Posterior vena cava (tissue), 2 donors: ENCODE measurements around the gene MGAT3. TPM values are rescaled to one million over a fixed set of nuclear protein-coding genes. Genes with fewer than 3 reads are reported as not detected.

ENCODE experiments used
- DNase-seq: peaks from one replicate; pipeline ENCODE4 v3.0.0-alpha.2; 2020; ENCODE audit warnings: low spot score
- intact Hi-C, 2 donors: fragments of 100-400 bp; cut with DNase I; formaldehyde crosslinking; loops; one replicate each; pipeline versions ENCODE4 v1.14.1 to v1.14.2; 2022 to 2023
- total RNA-seq, 2 donors: library from RNA; stranded (reverse); fragmentation: NEBNext Ultra II Directional; extraction: Animal tissue kit (Norgen Biotek cat#: 25700); gene quantifications; one replicate each; pipeline ENCODE4 v1.2.1, GENCODE V29; 2021
- donor health status: DM: yes; HTN: yes; CAD: no.
- donor health status: DM: yes; HTN: yes; CAD: no.

The MGAT3 gene
- total RNA-seq, 2 donors from 2014 or later: 2.3 to 3.2 TPM

GRCh38 chr22:39426380-39427043, 30.3 kb upstream of the MGAT3 start:
- peak; percentile 62 for DNase-seq
- intact Hi-C loops: loop anchor here in 1 of 2 donors (10.0 kb wide), 1 partner anchor 88 kb away; no protein-coding TSS in a partner anchor

- peak; percentile 71 for DNase-seq
- intact Hi-C loops: loop anchor here in 1 of 2 donors (10.0 kb wide), 1 partner anchor 87 kb away; no protein-coding TSS in a partner anchor
Measured at GRCh38 chr22:39427751-39428596, 28.8 kb upstream of the MGAT3 start.

GRCh38 chr22:39428597-39429071, 28.2 kb upstream of the MGAT3 start:
- DNase-seq: peak; percentile 41
- intact Hi-C loops: loop anchor here in 1 of 2 donors (10.0 kb wide), 1 partner anchor 86 kb away; no protein-coding TSS in a partner anchor

- intact Hi-C loops: loop anchor here in 1 of 2 donors (10.0 kb wide), 1 partner anchor 86 kb away; no protein-coding TSS in a partner anchor
- peak; percentile 64 for DNase-seq
Measured at GRCh38 chr22:39429186-39429585, 27.6 kb upstream of the MGAT3 start.

- intact Hi-C loops: loop anchor here in 1 of 2 donors (10.0 kb wide), 1 partner anchor 85 kb away; no protein-coding TSS in a partner anchor
- peak; percentile 61 for DNase-seq
Measured at GRCh38 chr22:39429916-39430575, 26.8 kb upstream of the MGAT3 start.

- intact Hi-C loops: no loop called here
Measured at GRCh38 chr22:39430576-39431150, 26.1 kb upstream of the MGAT3 start.

GRCh38 chr22:39431216-39431801, 25.5 kb upstream of the MGAT3 start:
- intact Hi-C loops: no loop called here

More at GRCh38 chr22:39430576-39431150, 26.1 kb upstream of the MGAT3 start:
- peak; percentile 70 for DNase-seq

GRCh38 chr22:39431821-39432251, 25.0 kb upstream of the MGAT3 start:
- intact Hi-C loops: no loop called here
- peak; percentile 84 for DNase-seq

More at GRCh38 chr22:39431216-39431801, 25.5 kb upstream of the MGAT3 start:
- DNase-seq: peak; percentile 77

- intact Hi-C loops: no loop called here
- DNase-seq: peak; percentile 56
Measured at GRCh38 chr22:39432361-39432811, 24.4 kb upstream of the MGAT3 start.

GRCh38 chr22:39433476-39434242, 23.2 kb upstream of the MGAT3 start:
- intact Hi-C loops: no loop called here

GRCh38 chr22:39434243-39434653, 22.6 kb upstream of the MGAT3 start:
- intact Hi-C loops: no loop called here
- no peak for DNase-seq

More at GRCh38 chr22:39433476-39434242, 23.2 kb upstream of the MGAT3 start:
- peak; percentile 65 for DNase-seq

- DNase-seq: no peak
- intact Hi-C loops: no loop called here
Measured at GRCh38 chr22:39434721-39435120, 22.1 kb upstream of the MGAT3 start.

- no peak for DNase-seq
- intact Hi-C loops: no loop called here
Measured at GRCh38 chr22:39435616-39436015, 21.2 kb upstream of the MGAT3 start.

- intact Hi-C loops: loop anchor here in 1 of 2 donors (1.0 kb wide), 1 partner anchor 33 kb away; no protein-coding TSS in a partner anchor
- DNase-seq: no peak
Measured at GRCh38 chr22:39437791-39438704, 18.8 kb upstream of the MGAT3 start.

GRCh38 chr22:39439170-39439569, 17.6 kb upstream of the MGAT3 start:
- intact Hi-C loops: no loop called here
- DNase-seq: no peak

- intact Hi-C loops: no loop called here
- DNase-seq: no peak
Measured at GRCh38 chr22:39443398-39443797, 13.4 kb upstream of the MGAT3 start.
